H1 (cell line): ENCODE results near the gene PLXNB2. TPM values are rescaled to one million over a fixed set of nuclear protein-coding genes. Genes with fewer than 3 reads are reported as not detected.
A peak's percentile ranks its signal among the peaks of the same experiment; 100 is the strongest.

Experiments used
- ASH2L ChIP-seq: fragments of 200-600, 300-600 bp; sonication (generic); IDR thresholded peaks from one replicate; pipeline ENCODE4 v1.7.1; 2017; ENCODE audit warnings: low read length
- CBX5 ChIP-seq: fragments of 300-800, 300-1000 bp; sonication (generic); IDR thresholded peaks from 2 replicates; pipeline ENCODE4 v1.7.1; 2016; ENCODE audit warnings: antibody characterized with exemption, low read length, low read depth
- CEBPB ChIP-seq: IDR thresholded peaks from 2 replicates; pipeline ENCODE4 v1.6.1; 2012; ENCODE audit warnings: low read depth, low read length
- CREB1 ChIP-seq: IDR thresholded peaks from 2 replicates; pipeline ENCODE4 v1.6.1; 2012; ENCODE audit warnings: inconsistent platforms
- HDAC6 ChIP-seq: IDR thresholded peaks from one replicate; pipeline ENCODE4 v1.7.1; 2012; ENCODE audit warnings: low read depth, mild to moderate bottlenecking, inconsistent platforms, low read length, moderate library complexity
- MAFK ChIP-seq: IDR thresholded peaks from 2 replicates; pipeline ENCODE4 v1.6.1; 2012; ENCODE audit warnings: low read depth, mild to moderate bottlenecking, improper control_type of control experiment, low read length
- NRF1 ChIP-seq: IDR thresholded peaks from 2 replicates; pipeline ENCODE4 v1.6.1; 2011; ENCODE audit warnings: mild to moderate bottlenecking, low read depth, low read length, improper control_type of control experiment
- POLR2AphosphoS5 ChIP-seq: IDR thresholded peaks from 2 replicates; pipeline ENCODE4 v1.6.1; 2011; ENCODE audit warnings: low read depth, low read length
- POU5F1 ChIP-seq: IDR thresholded peaks from 2 replicates; pipeline ENCODE4 v1.6.1; 2011; ENCODE audit warnings: low read depth, mild to moderate bottlenecking, low read length, moderate library complexity
- RAD21 ChIP-seq, 2 experiments: IDR thresholded peaks in 1 of 2; conservative IDR thresholded peaks in 1 of 2; 2 replicates each; pipeline ENCODE4 v1.6.1; 2011; ENCODE audit warnings: low read depth in 2 of 2, low read length in 2 of 2, improper control_type of control experiment in 1 of 2, inconsistent platforms in 1 of 2, mild to moderate bottlenecking in 1 of 2, moderate library complexity in 1 of 2
- RXRA ChIP-seq: IDR thresholded peaks from 2 replicates; pipeline ENCODE4 v1.6.1; 2011; ENCODE audit warnings: low read depth, mild to moderate bottlenecking, low read length, moderate library complexity; ENCODE audit not compliant: insufficient read depth
- SAP30 ChIP-seq: fragments of 300-600 bp; sonication (generic); IDR thresholded peaks from 2 replicates; pipeline ENCODE4 v1.7.1; 2012; ENCODE audit warnings: low read length, moderate library complexity, mild to moderate bottlenecking, inconsistent platforms; ENCODE audit not compliant: insufficient read depth, insufficient replicate concordance
- SP4 ChIP-seq: IDR thresholded peaks from 2 replicates; pipeline ENCODE4 v1.6.1; 2012; ENCODE audit warnings: low read length, inconsistent platforms
- SRF ChIP-seq: IDR thresholded peaks from 2 replicates; pipeline ENCODE4 v1.6.1; 2011; ENCODE audit warnings: mild to moderate bottlenecking, low read depth, low read length, moderate library complexity
- SUZ12 ChIP-seq: fragments of 200-600 bp; sonication (generic); IDR thresholded peaks from 2 replicates; pipeline ENCODE4 v1.6.1; 2012; ENCODE audit warnings: mild to moderate bottlenecking, inconsistent platforms, low read length, moderate library complexity, mixed read lengths
- TAF1 ChIP-seq: IDR thresholded peaks from 2 replicates; pipeline ENCODE4 v1.6.1; 2011; ENCODE audit warnings: mild to moderate bottlenecking, low read depth, low read length
- TCF12 ChIP-seq: IDR thresholded peaks from 2 replicates; pipeline ENCODE4 v1.6.1; 2011; ENCODE audit warnings: low read depth, mild to moderate bottlenecking, low read length
- polyA plus RNA-seq, 7 experiments: library from polyadenylated mRNA; depleted of rRNA in 3 of 7; stranded (reverse) in 5 of 7; unstranded in 2 of 7; fragments of >200 nt in 5 of 7; fragments of 200-250 nt in 2 of 7; gene quantifications; 1 replicate in 5 of 7; 2 replicates in 1 of 7; 4 replicates in 1 of 7; pipeline versions ENCODE4 v1.2.1 to v1.2.3, GENCODE V29; 2011 to 2013; ENCODE audit warnings: missing spikeins in 2 of 7, mixed read lengths in 2 of 7
- total RNA-seq: library from RNA; stranded (reverse); fragmentation: NEBNext Ultra II Directional; extraction: Animal tissue kit (Norgen Biotek cat#: 25700); gene quantifications from 2 replicates; pipeline ENCODE4 v1.2.1, GENCODE V29; 2021
- TF ChIP-seq, protein P1 (sequence below), 3 experiments: IDR thresholded peaks; 1 replicate in 2 of 3; 2 replicates in 1 of 3; pipeline versions ENCODE4 v1.5.1 to v1.6.1; 2011; ENCODE audit warnings: low read length in 3 of 3, mild to moderate bottlenecking in 3 of 3, inconsistent platforms in 2 of 3, low read depth in 1 of 3, moderate library complexity in 1 of 3; ENCODE audit not compliant: insufficient read depth in 1 of 3; ENCODE audit errors: control extremely low read depth in 1 of 3
- TF ChIP-seq, protein P2 (sequence below): IDR thresholded peaks from 2 replicates; pipeline ENCODE4 v1.6.1; 2011; ENCODE audit warnings: low read length, improper control_type of control experiment

The PLXNB2 gene
- total and polyA plus RNA-seq, 2 of the 8 experiments (the other 6 are each of a cell fraction or from before 2014, with no cell fraction given): 58.3 to 92.8 TPM

- TF ChIP-seq TCF12 (no peak), SRF (no peak), HDAC6 (no peak), CREB1 (no peak), RAD21 (IDR thresholded peaks at IDR 0.05 in 1 of 2, conservative IDR thresholded peaks at IDR 0.05 in 1 of 2; ENCODE audit: low read depth in 2 of 2, low read length in 2 of 2) (peak; percentile 15 to 63; a peak in 3 of 4 replicates), RXRA (no peak), SUZ12 (no peak), CBX5 (no peak), SP4 (no peak), ASH2L (no peak), SAP30 (no peak), NRF1 (no peak), MAFK (no peak), TAF1 (no peak; the same call in 1 of the 2 replicates), POU5F1 (no peak), POLR2AphosphoS5 (no peak), CEBPB (no peak)
- TF ChIP-seq, protein P1, sequence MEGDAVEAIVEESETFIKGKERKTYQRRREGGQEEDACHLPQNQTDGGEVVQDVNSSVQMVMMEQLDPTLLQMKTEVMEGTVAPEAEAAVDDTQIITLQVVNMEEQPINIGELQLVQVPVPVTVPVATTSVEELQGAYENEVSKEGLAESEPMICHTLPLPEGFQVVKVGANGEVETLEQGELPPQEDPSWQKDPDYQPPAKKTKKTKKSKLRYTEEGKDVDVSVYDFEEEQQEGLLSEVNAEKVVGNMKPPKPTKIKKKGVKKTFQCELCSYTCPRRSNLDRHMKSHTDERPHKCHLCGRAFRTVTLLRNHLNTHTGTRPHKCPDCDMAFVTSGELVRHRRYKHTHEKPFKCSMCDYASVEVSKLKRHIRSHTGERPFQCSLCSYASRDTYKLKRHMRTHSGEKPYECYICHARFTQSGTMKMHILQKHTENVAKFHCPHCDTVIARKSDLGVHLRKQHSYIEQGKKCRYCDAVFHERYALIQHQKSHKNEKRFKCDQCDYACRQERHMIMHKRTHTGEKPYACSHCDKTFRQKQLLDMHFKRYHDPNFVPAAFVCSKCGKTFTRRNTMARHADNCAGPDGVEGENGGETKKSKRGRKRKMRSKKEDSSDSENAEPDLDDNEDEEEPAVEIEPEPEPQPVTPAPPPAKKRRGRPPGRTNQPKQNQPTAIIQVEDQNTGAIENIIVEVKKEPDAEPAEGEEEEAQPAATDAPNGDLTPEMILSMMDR (IDR thresholded peaks at IDR 0.05; ENCODE audit: control extremely low read depth in 1 of 3, insufficient read depth in 1 of 3, low read depth in 1 of 3, low read length in 3 of 3): peak; percentile 56 to 90 (median 59)
- TF ChIP-seq, protein P2, sequence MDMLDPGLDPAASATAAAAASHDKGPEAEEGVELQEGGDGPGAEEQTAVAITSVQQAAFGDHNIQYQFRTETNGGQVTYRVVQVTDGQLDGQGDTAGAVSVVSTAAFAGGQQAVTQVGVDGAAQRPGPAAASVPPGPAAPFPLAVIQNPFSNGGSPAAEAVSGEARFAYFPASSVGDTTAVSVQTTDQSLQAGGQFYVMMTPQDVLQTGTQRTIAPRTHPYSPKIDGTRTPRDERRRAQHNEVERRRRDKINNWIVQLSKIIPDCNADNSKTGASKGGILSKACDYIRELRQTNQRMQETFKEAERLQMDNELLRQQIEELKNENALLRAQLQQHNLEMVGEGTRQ: no peak
Observed at GRCh38 chr22:50326956-50327710, 19.7 kb upstream of the PLXNB2 start, which contains the start of gene DENND6B (continued).
